ENCODE data around the gene SCFD1.
"Not testable (repeated sequence)": the region's sequence is repeated elsewhere in the genome, so short reads cannot be mapped to it uniquely, and the experiment has no call there.

Gene SCFD1

GRCh38 chr14:30597504-30597903 lies 24.6 kb upstream of the SCFD1 start:
- Histone ChIP-seq H3K4me1 (ENCODE audit: insufficient read depth, low read length) (no peaks in the 10 kb centered on the region), H3K9me3 (ENCODE audit: control insufficient read depth, insufficient read depth, low read length) (no peaks in the 10 kb centered on the region), H3K36me3 (ENCODE audit: insufficient read depth, low read length) (peaks cover 8% of the 10 kb centered on the region), H3K9ac (ENCODE audit: low read depth, low read length) (no peak overlapping the region)

- H3K36me3 ChIP-seq (ENCODE audit: insufficient read depth, low read length): peaks cover 15% of the 10 kb centered on the region
Measured at GRCh38 chr14:30600922-30601918, 20.9 kb upstream of the SCFD1 start.

GRCh38 chr14:30603402-30603801 lies 18.7 kb upstream of the SCFD1 start:
- no peaks in the 10 kb centered on the region for H3K9me3 ChIP-seq (ENCODE audit: control insufficient read depth, insufficient read depth, low read length)
- peaks cover 19% of the 10 kb centered on the region for H3K36me3 ChIP-seq (ENCODE audit: insufficient read depth, low read length)
- H3K4me1 ChIP-seq (ENCODE audit: insufficient read depth, low read length): no peaks in the 10 kb centered on the region
- H3K9ac ChIP-seq (ENCODE audit: low read depth, low read length): no peak overlapping the region

More at GRCh38 chr14:30600922-30601918, 20.9 kb upstream of the SCFD1 start:
- H3K9me3 ChIP-seq (ENCODE audit: control insufficient read depth, insufficient read depth, low read length): no peaks in the 10 kb centered on the region
- H3K9ac ChIP-seq (ENCODE audit: low read depth, low read length): no peak overlapping the region
- H3K4me1 ChIP-seq (ENCODE audit: insufficient read depth, low read length): no peaks in the 10 kb centered on the region

GRCh38 chr14:30604696-30605095 lies 17.4 kb upstream of the SCFD1 start:
- not testable (repeated sequence) for H3K4me1 ChIP-seq (ENCODE audit: insufficient read depth, low read length); H3K9me3 ChIP-seq (ENCODE audit: control insufficient read depth, insufficient read depth, low read length); H3K9ac ChIP-seq (ENCODE audit: low read depth, low read length)
- H3K36me3 ChIP-seq (ENCODE audit: insufficient read depth, low read length): peaks cover 19% of the 10 kb centered on the region

- Histone ChIP-seq H3K9ac (ENCODE audit: low read depth, low read length) (no peak overlapping the region), H3K4me1 (ENCODE audit: insufficient read depth, low read length) (no peaks in the 10 kb centered on the region), H3K9me3 (ENCODE audit: control insufficient read depth, insufficient read depth, low read length) (no peaks in the 10 kb centered on the region), H3K36me3 (ENCODE audit: insufficient read depth, low read length) (peaks cover 15% of the 10 kb centered on the region)
Measured at GRCh38 chr14:30607156-30607780, 14.9 kb upstream of the SCFD1 start.

GRCh38 chr14:30608533-30609006 lies 13.5 kb upstream of the SCFD1 start:
- Histone ChIP-seq H3K9me3 (ENCODE audit: control insufficient read depth, insufficient read depth, low read length) (no peaks in the 10 kb centered on the region), H3K9ac (ENCODE audit: low read depth, low read length) (no peak overlapping the region), H3K4me1 (ENCODE audit: insufficient read depth, low read length) (no peaks in the 10 kb centered on the region), H3K36me3 (ENCODE audit: insufficient read depth, low read length) (peaks cover 10% of the 10 kb centered on the region)

GRCh38 chr14:30610787-30611343 lies 11.3 kb upstream of the SCFD1 start:
- Histone ChIP-seq H3K9ac (ENCODE audit: low read depth, low read length) (no peak overlapping the region), H3K4me1 (ENCODE audit: insufficient read depth, low read length) (no peaks in the 10 kb centered on the region), H3K36me3 (ENCODE audit: insufficient read depth, low read length) (peaks cover 7% of the 10 kb centered on the region), H3K9me3 (ENCODE audit: control insufficient read depth, insufficient read depth, low read length) (no peaks in the 10 kb centered on the region)

GRCh38 chr14:30614155-30614554 lies 8.0 kb upstream of the SCFD1 start:
- H3K9me3 ChIP-seq (ENCODE audit: control insufficient read depth, insufficient read depth, low read length): no peaks in the 10 kb centered on the region
- H3K36me3 ChIP-seq (ENCODE audit: insufficient read depth, low read length): peaks cover 3% of the 10 kb centered on the region
- H3K9ac ChIP-seq (ENCODE audit: low read depth, low read length): no peak overlapping the region
- no peaks in the 10 kb centered on the region for H3K4me1 ChIP-seq (ENCODE audit: insufficient read depth, low read length)

- Histone ChIP-seq H3K4me1 (ENCODE audit: insufficient read depth, low read length) (no peaks in the 10 kb centered on the region), H3K9ac (ENCODE audit: low read depth, low read length) (no peak overlapping the region), H3K9me3 (ENCODE audit: control insufficient read depth, insufficient read depth, low read length) (no peaks in the 10 kb centered on the region), H3K36me3 (ENCODE audit: insufficient read depth, low read length) (no peaks in the 10 kb centered on the region)
Measured at GRCh38 chr14:30620178-30620577, 1.9 kb upstream of the SCFD1 start.

GRCh38 chr14:30621354-30621939 lies 672 bp upstream of the SCFD1 start:
- no peaks in the 10 kb centered on the region for H3K4me1 ChIP-seq (ENCODE audit: insufficient read depth, low read length)
- H3K9me3 ChIP-seq (ENCODE audit: control insufficient read depth, insufficient read depth, low read length): no peaks in the 10 kb centered on the region
- H3K36me3 ChIP-seq (ENCODE audit: insufficient read depth, low read length): no peaks in the 10 kb centered on the region
- H3K9ac ChIP-seq (ENCODE audit: low read depth, low read length): peak overlapping the region; percentile 99

GRCh38 chr14:30623412-30624131 lies 1.5 kb downstream of the SCFD1 start:
- Histone ChIP-seq H3K9ac (ENCODE audit: low read depth, low read length) (no peak overlapping the region), H3K36me3 (ENCODE audit: insufficient read depth, low read length) (no peaks in the 10 kb centered on the region), H3K9me3 (ENCODE audit: control insufficient read depth, insufficient read depth, low read length) (no peaks in the 10 kb centered on the region), H3K4me1 (ENCODE audit: insufficient read depth, low read length) (no peaks in the 10 kb centered on the region)

GRCh38 chr14:30624132-30624423 lies 2.0 kb downstream of the SCFD1 start:
- no peak overlapping the region for H3K9ac ChIP-seq (ENCODE audit: low read depth, low read length)
- no peaks in the 10 kb centered on the region for H3K36me3 ChIP-seq (ENCODE audit: insufficient read depth, low read length)
- no peaks in the 10 kb centered on the region for H3K9me3 ChIP-seq (ENCODE audit: control insufficient read depth, insufficient read depth, low read length)
- H3K4me1 ChIP-seq (ENCODE audit: insufficient read depth, low read length): no peaks in the 10 kb centered on the region

GRCh38 chr14:30625533-30625932 lies 3.4 kb downstream of the SCFD1 start:
- Histone ChIP-seq H3K9ac (ENCODE audit: low read depth, low read length) (no peak overlapping the region), H3K36me3 (ENCODE audit: insufficient read depth, low read length) (no peaks in the 10 kb centered on the region), H3K4me1 (ENCODE audit: insufficient read depth, low read length) (no peaks in the 10 kb centered on the region), H3K9me3 (ENCODE audit: control insufficient read depth, insufficient read depth, low read length) (no peaks in the 10 kb centered on the region)

GRCh38 chr14:30629432-30629831 lies 7.3 kb downstream of the SCFD1 start:
- not testable (repeated sequence) for H3K9me3 ChIP-seq (ENCODE audit: control insufficient read depth, insufficient read depth, low read length); H3K4me1 ChIP-seq (ENCODE audit: insufficient read depth, low read length); H3K36me3 ChIP-seq (ENCODE audit: insufficient read depth, low read length); H3K9ac ChIP-seq (ENCODE audit: low read depth, low read length)
